Type B pancreatic cell (in vitro differentiated cells): ENCODE results near the gene RAD51B. TPM values are rescaled to one million over a fixed set of nuclear protein-coding genes. Genes with fewer than 3 reads are reported as not detected.

ENCODE experiments used
- DNase-seq: peaks from one replicate; pipeline ENCODE4 v3.0.0; 2021; ENCODE audit warnings: mixed read lengths; ENCODE audit not compliant: unreplicated experiment; ENCODE audit errors: extremely low spot score
- H3K27ac Mint-ChIP-seq: 2 replicates; pipeline ENCODE4 v1.8.0; 2021; ENCODE audit warnings: mild to moderate bottlenecking, mixed read lengths
- H3K27me3 Mint-ChIP-seq: 2 replicates; pipeline ENCODE4 v1.8.0; 2021; ENCODE audit warnings: mixed read lengths
- H3K36me3 Mint-ChIP-seq: 2 replicates; pipeline ENCODE4 v1.8.0; 2021; ENCODE audit warnings: mixed read lengths
- H3K4me1 Mint-ChIP-seq: one replicate; pipeline ENCODE4 v1.8.0; 2021; ENCODE audit warnings: mixed read lengths; ENCODE audit not compliant: unreplicated experiment
- H3K4me3 Mint-ChIP-seq: 2 replicates; pipeline ENCODE4 v1.8.0; 2021; ENCODE audit warnings: mild to moderate bottlenecking, mixed read lengths
- H3K9me3 Mint-ChIP-seq: 2 replicates; pipeline ENCODE4 v1.8.0; 2021; ENCODE audit warnings: mixed read lengths
- total RNA-seq: library from RNA; stranded (reverse); gene quantifications from 2 replicates; pipeline ENCODE4 v1.2.1, GENCODE V29; 2021; ENCODE audit warnings: low replicate concordance
- TF ChIP-seq, protein P1 (sequence below): fragments of 200-600 bp; sonication (generic); conservative IDR thresholded peaks from 2 replicates; pipeline ENCODE4 v1.5.0; 2021; ENCODE audit warnings: antibody characterized with exemption, mild to moderate bottlenecking

The RAD51B gene
- total RNA-seq, 1 donor from 2014 or later = 27.3 TPM

DNA sequence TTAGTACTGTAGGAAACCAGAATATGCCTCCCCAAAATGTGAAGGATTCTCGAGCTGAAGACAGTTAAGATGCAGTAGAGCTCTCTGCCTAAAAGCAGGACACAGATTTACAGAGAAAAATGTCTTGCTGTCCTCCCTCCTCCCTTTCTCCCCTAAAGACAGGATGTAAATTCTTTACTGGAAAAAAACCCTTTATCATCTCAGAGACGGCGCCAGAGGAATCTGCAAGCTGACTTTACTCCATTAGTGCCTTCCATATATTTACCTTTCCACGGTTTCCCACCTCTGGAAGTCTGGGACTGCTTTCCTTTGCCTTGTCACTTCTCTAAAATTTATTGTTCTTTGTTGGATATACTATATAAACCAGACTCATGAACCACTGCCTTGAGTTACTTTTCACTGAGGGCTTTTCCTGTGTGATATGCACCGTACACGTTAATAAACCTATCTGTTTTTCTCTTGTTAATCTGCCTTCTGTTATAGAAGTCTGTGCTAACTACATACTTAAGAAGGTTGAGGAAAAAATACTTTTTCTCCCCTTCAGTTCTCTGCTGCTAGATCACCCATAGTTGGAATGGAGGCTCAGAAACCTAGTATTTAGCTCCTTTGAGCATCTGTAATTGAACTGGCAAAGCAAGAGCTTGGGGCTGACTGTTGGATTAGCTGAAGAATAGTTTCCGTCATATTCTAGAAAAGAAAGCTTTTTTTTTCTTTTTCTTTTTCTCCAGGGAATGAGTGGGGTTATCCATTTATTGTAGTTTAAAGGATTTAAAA lies 99.9 kb downstream of the RAD51B start:
- no peak overlapping the region for H3K27ac Mint-ChIP-seq

DNA sequence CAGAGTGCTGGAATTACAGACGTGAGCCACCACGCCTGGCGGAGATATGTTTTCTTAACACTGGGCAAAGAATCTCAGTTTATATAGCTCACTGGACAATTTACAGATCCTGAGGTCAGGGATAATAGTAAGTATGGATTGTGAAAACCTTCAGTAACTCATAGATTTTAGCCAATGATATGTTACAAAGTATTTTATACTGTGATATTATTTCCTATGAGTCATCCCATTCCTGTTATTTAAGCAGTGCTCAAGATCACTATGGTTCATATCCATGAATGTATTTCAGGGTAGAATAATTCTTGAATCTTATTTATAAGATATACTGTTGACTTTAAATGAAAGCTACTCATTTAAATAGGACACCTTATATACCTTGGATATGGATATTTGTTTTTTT lies 107.2 kb downstream of the RAD51B start:
- Mint-ChIP-seq H3K27me3 (no peaks in the 10 kb centered on the region), H3K36me3 (peaks cover 10% of the 10 kb centered on the region), H3K27ac (no peak overlapping the region), H3K4me1 (peaks cover 4% of the 10 kb centered on the region), H3K4me3 (no peak overlapping the region), H3K9me3 (peaks cover 23% of the 10 kb centered on the region)
- no peak for DNase-seq
- TF ChIP-seq, protein P1, sequence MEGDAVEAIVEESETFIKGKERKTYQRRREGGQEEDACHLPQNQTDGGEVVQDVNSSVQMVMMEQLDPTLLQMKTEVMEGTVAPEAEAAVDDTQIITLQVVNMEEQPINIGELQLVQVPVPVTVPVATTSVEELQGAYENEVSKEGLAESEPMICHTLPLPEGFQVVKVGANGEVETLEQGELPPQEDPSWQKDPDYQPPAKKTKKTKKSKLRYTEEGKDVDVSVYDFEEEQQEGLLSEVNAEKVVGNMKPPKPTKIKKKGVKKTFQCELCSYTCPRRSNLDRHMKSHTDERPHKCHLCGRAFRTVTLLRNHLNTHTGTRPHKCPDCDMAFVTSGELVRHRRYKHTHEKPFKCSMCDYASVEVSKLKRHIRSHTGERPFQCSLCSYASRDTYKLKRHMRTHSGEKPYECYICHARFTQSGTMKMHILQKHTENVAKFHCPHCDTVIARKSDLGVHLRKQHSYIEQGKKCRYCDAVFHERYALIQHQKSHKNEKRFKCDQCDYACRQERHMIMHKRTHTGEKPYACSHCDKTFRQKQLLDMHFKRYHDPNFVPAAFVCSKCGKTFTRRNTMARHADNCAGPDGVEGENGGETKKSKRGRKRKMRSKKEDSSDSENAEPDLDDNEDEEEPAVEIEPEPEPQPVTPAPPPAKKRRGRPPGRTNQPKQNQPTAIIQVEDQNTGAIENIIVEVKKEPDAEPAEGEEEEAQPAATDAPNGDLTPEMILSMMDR = no peak

More for the DNA sequence above, 99.9 kb downstream of the RAD51B start:
- DNase-seq = no peak
- H3K36me3 Mint-ChIP-seq = no peaks in the 10 kb centered on the region
- H3K9me3 Mint-ChIP-seq = no peaks in the 10 kb centered on the region
- no peak overlapping the region for H3K4me3 Mint-ChIP-seq
- H3K27me3 Mint-ChIP-seq = no peaks in the 10 kb centered on the region
- H3K4me1 Mint-ChIP-seq = peaks cover 19% of the 10 kb centered on the region
- TF ChIP-seq, protein P1 = no peak

DNA sequence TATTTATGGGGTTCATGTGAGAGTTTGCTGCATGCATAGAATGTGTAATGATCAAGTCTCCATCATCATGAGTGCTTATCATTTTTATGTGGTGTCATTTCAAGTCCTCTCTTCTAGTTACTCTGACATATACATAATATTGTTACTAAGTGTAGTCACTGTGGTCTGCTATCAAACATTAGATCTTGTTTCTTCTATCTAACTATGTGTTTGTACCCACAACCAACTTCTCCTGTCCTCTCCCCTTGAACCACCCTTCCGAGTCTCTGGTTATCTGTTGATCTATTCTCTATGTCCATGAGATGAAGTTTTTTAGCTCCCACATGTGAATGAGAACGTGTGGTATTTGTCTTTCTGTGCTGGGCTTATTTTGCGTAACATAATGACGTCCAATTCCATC lies 107.7 kb downstream of the RAD51B start:
- Mint-ChIP-seq H3K4me1 (peaks cover under 1% of the 10 kb centered on the region), H3K4me3 (no peak overlapping the region), H3K27ac (no peak overlapping the region), H3K36me3 (peaks cover 10% of the 10 kb centered on the region), H3K9me3 (peaks cover 23% of the 10 kb centered on the region), H3K27me3 (no peaks in the 10 kb centered on the region)
- DNase-seq = no peak
- TF ChIP-seq, protein P1 = no peak

DNA sequence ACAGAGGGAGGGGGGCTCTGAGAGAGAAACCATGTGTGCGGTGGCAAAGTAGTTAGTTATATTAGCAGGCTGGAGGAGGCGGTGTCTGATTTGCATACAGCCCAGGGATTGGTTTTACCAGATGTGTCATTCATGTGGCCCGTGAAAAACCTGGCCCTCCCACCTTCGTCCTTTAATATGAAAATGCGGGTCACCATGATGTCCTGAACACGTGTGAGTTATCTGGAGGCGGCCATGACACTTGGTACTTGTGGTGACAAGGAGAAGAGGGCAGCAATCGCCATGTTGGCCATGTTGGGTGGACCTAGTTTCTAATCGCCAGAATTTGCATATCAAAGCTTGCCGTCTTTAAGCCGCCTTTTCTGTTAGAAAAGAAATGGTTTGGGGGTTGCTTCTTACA lies 108.8 kb downstream of the RAD51B start:
- H3K27me3 Mint-ChIP-seq = no peaks in the 10 kb centered on the region
- H3K9me3 Mint-ChIP-seq = peaks cover 23% of the 10 kb centered on the region
- no peaks in the 10 kb centered on the region for H3K4me1 Mint-ChIP-seq
- DNase-seq = no peak
- TF ChIP-seq, protein P1 = no peak
- no peak overlapping the region for H3K4me3 Mint-ChIP-seq
- H3K27ac Mint-ChIP-seq = no peak overlapping the region
- H3K36me3 Mint-ChIP-seq = peaks cover 10% of the 10 kb centered on the region

- DNase-seq = no peak
- H3K4me1 Mint-ChIP-seq = peaks cover 11% of the 10 kb centered on the region
- H3K4me3 Mint-ChIP-seq = no peak overlapping the region
- no peak overlapping the region for H3K27ac Mint-ChIP-seq
- TF ChIP-seq, protein P1 = no peak
- peaks cover 15% of the 10 kb centered on the region for H3K36me3 Mint-ChIP-seq
- H3K27me3 Mint-ChIP-seq = no peaks in the 10 kb centered on the region
- H3K9me3 Mint-ChIP-seq = peaks cover 19% of the 10 kb centered on the region
Measured at GRCh38 chr14:67932708-67933246, 113.2 kb downstream of the RAD51B start.
